HG03520 (cell line): ENCODE data around the gene LAMB1.
"Not testable (repeated sequence)": the region's sequence is repeated elsewhere in the genome, so short reads cannot be mapped to it uniquely, and the experiment has no call there.

Experiments
- ATAC-seq: cut with Tn5 transposase; IDR thresholded peaks from one replicate; pipeline ENCODE4 v1.9.1; 2021; ENCODE audit warnings: mild to moderate bottlenecking, moderate library complexity; ENCODE audit not compliant: unreplicated experiment

LAMB1 gene

DNA sequence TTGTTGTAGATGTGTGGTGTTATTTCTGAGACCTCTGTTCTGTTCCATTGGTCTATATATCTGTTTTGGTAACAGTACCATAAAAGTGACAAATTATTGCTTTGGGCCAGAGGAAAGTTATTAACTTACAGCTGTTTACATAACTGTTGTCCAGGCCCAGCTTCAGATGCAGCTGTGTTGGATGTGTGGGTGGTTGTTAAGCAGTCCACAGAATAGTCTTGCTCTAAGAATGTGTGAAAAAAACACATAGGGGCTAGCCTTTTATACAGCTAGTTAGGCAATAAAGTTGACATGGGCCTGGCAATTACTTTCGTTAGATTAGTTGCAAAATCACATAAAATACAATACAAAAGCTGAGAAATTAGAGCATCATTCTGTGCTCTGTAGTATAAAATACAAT, 80.1 kb downstream of the LAMB1 start:
- no peak for ATAC-seq

DNA sequence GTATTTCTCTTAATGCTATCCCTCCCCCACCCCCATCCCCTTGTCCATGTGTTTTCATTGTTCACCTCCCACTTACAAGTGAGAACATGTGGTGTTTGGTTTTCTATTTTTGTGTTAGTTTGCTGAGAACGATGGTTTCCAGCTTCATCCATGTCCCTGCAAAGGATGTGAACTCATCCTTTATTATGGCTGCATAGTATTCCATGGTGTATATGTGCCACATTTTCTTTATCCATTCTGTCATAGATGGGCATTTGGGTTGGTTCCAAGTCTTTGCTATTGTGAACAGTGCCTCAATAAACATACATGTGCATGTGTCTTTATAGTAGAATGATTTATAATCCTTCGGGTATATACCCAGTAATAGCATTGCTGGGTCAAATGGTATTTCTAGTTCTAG, 81.1 kb downstream of the LAMB1 start:
- not testable (repeated sequence) for ATAC-seq

DNA sequence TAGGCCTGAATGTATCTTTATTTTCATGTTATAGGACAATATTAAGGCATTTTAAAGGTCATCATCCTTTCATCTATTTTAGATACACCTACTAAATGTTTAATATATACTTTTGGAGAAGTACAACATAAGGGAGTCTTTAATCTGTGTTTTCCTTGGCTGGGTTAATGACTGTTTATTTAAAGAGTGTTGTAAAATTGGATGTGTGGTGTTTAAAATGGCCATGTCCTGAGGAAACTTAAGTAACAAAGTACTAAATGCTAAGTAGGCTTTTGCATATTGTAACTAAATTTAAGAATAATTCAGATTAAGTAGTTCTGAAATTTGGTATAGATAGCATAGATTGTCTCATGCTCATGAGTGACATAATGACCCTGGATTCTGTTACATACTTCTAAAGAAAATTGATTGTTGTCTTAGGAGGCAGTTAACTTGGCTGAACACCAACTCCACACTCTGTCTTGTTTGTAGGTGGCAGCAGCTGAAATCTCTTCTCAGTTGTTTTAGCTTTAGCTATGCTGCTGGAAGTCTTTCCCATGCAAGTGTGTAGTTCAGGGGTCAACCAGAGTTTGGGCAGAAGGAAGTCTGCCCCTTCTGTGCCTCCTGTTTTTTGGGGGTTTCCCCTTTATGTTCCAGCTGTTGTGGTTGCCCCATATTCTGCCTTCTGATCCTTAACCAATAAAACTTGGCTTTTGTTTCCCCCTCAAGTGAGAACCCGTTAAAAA, 82.8 kb downstream of the LAMB1 start:
- no peak for ATAC-seq

DNA sequence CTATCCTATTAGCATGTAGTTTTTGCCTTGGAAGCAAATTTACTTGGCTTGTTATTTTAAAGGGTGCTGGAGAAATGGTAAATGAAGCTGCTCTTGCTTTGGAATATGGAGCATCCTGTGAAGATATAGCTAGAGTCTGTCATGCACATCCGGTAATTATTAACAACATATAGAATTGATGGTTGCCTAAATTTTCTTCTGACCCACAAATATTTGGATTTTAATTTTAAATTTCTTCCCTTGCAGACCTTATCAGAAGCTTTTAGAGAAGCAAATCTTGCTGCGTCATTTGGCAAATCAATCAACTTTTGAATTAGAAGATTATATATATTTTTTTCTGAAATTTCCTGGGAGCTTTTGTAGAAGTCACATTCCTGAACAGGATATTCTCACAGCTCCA, 84.0 kb downstream of the LAMB1 start:
- no peak for ATAC-seq

DNA sequence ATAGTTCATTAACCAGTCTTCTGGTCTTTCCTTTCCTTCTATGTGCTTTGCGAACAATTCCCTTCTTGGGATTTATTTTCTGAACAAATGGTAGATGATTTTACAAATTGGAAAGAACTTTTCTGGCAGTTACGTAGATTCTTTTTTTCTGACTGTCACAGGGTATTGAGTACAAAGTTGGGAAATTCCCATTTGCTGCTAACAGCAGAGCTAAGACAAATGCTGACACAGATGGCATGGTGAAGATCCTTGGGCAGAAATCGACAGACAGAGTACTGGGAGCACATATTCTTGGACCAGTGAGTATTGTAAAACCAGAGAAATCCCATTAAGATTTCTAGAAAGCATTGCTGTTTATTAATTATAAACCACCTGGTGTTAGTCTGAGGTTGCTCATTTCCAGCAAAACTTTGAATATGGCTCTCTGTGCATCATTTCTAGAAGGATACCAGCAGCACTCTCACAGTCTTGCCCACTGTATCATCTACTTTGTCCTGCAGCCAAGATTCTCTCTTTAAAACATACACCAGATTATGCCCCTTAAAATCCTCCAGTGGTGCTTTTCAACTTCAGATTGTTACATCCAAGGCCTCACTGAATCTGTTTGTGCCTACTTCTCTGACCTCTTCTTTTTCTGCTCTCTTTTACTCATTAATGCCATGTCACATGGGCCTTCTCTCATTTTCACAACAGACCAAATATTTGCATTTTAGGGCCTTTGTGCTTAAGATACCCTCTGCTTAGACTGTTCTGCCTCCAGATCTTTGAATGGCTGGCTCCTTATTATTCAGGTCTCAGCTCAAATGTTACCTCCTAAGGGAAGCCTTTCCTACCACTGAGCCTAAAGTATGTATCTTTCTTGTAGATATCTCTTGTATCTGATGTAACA, 85.0 kb downstream of the LAMB1 start:
- peak; percentile 79 for ATAC-seq

DNA sequence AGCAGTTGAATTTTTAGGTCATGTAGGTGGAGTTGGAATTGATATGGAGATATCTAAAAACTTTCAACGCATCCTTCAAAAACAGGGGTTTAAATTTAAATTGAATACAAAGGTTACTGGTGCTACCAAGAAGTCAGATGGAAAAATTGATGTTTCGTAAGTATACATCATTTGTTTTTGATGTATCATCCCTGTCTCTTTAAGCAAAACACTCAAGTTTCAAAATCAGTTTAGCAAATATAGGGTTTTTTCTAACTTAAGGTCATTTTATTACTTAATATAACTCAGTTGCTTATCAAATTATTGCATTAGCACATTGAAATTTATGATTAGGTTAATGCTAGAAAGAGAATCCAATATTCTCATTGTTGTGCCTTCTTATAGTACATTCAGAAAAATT, 87.4 kb downstream of the LAMB1 start:
- ATAC-seq, result no peak

DNA sequence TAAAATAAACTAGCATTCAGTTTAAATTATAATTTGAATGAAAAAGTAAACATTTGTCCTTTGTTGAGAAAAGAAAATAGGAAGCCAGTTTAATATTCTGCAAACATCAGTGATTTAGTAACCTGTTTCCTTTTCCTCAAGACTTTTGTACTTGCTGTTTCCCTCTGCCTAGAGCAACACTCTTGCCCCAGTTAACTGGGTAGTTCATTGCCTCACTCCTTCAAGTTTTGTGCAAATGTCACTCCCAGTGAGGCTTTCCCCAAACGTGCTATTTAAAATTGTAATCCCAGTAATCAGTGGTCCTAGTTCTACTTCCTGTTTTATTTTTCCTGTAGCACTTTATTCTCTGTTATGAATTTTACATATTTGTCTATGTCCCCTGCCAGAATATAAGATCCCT, 88.1 kb downstream of the LAMB1 start:
- no peak for ATAC-seq

DNA sequence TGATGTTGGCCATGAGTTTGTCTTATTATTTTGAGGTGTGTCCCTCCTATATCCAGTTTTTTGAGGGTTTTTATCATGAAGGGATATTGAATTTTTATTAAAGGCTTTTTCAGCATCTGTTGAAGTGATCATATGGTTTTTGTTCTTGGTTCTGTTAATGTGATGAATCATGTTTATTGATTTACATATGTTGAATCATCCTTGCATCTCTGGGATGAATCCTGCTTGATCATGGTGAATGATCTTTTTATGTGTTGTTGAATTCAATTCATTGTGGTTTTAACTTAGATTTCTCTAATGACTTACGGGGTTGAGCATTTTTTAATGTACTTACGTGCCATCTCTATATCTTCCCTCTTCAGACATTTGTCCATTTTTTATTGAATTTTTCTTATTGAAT, 89.1 kb downstream of the LAMB1 start:
- ATAC-seq, result no peak

DNA sequence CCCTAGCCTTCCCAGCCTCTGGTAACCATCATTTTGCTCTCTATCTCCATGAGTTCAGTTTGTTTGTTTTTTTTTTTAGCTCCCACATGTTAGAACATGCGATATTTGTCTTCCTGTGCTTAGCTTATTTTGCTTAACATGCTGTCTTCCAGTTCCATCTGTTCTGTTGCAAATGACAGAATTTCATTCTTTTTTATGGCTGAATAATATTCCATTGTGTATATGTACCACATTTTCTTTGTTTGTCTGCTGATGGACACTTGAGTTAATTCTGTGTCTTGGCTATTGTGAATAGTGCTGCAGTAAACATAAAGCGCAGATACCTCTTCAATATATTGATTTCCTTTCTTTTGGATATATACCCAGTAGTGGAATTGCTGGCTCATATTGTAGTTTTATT, 91.0 kb downstream of the LAMB1 start:
- ATAC-seq, result no peak

DNA sequence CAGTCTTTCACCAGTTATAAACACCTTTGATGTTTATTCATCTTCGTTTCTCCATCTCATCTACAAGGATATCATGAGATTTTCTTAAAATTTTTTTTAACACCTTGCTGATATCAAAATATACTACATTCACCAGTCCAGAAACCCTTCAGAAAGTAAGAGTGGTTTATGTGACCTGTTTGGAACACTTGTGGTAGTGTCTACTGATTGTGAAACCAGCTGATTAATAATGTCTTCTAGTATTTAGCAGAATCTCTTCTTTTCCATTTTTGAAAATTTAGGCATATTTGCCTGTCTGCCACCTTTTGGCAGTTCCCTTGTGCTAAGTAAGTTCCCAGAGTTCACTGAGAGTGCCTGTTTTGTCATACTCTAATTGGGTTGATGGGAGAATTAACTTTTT, 93.5 kb downstream of the LAMB1 start:
- no peak for ATAC-seq

DNA sequence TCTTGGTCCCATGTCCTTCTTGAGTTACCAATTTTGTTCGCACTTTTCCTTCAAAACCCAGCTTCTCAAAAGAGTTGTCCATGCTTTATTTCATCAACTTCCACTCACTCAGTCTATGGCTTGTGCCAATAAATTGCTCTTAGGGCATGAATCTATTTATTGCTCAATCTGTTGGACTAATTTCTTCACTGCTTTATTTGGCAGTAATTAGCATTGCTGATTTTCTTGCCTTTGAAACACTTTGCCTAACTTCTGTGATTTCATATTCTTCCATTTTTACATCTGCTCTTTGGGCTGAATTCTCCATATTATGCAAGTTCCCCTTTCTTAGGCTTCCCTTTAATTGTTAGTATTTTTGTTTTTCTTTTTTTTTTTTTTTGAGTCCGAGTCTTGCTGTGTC, 95.2 kb downstream of the LAMB1 start:
- no peak for ATAC-seq

DNA sequence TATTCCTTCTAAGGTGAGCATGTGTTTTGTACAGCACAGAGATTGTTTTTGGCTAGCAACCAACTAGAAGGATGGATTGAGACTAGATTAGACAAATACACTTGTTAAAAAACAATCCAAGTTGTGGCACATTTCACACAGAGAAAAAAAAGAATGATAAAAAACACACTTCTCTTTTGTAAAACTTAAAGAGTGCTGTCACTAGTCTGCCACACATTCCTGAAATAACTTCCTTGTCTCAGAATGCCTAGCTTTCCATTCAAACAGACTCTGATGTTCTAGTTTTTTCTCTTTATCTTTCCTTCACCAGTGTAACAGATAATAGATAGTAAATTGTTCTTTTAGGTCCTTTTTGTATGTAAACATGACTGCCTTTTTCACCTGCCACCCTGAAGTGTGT, 100.6 kb downstream of the LAMB1 start:
- no peak for ATAC-seq

DNA sequence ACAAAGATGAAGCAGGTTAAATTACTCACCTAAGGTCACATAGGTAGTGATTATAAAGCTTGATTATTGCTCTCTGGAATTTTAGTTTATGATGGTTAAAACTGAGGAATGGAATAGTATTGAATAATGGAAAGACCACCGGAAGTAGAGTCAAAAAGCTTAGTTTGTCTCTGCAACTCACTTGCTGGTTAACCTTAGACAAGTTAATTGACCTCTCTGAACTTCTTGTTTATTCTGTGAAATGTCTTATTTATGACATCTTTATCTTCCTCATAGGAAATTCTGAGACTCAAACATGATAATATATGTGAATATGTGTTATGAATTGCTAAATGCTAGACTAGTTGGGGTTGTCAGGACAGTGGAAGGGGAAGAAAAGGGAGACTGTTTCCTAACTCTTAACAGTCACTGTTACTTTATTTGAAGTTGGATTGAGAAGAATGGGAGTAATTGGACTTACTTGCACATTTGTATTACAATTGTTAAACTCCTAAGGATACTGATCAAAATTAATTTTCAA, 102.4 kb downstream of the LAMB1 start:
- no peak for ATAC-seq

DNA sequence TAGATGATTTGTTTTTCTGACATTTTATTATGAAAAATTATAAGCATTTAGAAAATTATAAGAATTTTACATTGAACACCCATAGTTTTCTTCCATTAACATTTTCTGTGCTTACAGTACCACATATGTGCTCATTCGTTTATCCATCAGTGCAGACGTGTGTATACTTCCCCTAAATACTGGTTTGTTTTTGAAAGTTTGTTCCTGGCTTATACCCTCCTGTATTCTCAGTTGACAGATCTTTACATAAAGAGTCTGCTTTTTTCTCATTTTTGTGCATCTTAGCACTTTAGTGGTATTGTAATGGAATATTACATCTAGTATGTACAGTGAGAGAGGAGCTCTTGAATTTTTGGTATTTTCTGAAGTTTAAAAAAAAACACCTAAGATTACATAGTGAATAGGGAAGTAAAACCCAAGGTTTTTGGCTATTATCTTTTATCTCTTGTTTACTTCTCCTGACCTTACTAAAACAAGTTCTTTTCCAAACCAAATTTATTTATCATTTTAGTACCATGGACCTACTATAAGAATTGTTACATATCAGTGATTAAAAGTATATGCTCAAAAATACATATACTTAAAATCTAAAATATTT, 103.9 kb downstream of the LAMB1 start:
- no peak for ATAC-seq

DNA sequence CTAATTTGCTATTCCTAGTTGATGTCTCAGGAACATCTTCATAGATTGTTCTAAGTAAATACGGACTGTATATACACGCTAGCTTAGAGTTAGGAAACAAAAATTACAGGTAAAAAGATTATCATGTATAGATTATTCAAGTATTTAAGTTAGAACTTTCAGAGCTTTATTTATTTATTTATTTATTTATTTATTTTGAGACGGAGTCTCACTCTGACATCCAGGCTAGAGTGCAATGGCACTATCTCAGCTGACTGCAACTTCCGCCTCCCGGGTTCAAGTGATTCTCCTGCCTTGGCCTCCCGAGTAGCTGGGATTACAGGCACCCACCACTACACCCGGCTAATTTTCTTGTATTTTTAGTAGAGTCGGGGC, 110.6 kb downstream of the LAMB1 start:
- not testable (repeated sequence) for ATAC-seq

DNA sequence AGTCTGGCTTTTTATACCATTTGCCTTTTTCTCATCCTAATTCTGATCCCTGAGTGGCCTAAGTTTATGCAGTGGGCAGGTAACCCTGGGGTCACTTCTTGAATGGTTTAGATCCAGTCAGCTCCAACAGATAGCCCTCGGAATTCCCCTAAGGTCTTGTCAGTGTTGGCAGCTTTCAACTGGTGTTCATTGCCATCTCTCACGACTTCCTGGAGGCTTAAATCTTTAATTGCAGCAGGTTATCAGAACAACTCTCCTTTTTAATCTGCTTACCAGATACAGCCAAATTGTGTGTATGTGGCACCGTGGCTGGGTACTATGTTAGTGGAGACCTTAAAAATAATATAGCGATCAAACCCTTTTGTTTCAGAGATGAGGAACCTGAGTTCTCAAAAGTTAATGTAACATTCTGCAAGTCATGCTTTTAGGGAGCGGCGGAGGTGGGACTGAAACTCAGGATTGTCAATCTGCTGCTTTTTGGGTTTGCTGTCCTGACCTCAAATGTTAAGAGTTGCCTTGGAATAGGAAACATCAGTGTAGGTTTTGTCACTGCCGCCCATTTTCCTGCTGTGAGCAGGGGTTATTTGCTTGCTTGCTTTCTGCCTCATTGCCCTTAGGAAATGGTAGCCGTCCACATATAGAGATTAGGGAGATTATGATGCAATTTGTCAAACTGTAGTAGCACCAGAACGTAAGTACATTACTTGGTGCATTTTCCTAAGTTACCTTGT, 111.2 kb downstream of the LAMB1 start:
- peak; percentile 13 for ATAC-seq

DNA sequence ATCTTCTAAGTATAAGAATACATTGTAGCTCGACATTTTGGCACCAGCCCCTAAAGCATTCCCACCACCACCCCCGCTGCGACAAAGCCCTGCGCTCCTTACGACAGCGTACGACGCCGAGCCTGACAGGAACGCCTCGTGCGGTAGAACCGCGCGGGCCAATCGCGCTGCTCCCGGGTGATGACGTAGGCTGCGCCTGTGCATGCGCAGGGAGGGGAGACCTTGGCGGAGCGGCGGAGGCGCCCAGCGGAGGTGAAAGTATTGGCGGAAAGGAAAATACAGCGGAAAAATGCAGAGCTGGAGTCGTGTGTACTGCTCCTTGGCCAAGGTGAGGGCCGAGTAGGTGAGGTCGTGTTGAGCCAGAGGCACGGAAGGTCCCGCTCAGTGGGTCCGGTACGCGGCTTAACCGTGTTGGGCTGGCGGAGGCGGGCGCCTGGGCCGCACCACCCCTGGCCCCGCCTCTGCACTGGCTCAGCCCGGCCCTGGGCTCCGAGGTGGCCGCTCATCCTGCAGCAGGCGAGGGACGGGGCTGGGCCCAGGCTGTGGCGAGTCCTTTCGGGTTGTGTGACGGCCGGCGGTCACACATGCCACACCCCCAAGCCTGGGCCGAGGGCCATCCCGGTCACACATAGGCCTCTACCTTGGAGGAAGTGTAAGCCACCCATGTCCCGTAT, 111.9 kb downstream of the LAMB1 start, which contains the start of gene DLD:
Gene DLD, plus strand, starts transcription at position 222 of the 674 bp plus-strand sequence. Its CDS starts 68 bp downstream, at position 290.
- ATAC-seq, result peak; percentile 99

DNA sequence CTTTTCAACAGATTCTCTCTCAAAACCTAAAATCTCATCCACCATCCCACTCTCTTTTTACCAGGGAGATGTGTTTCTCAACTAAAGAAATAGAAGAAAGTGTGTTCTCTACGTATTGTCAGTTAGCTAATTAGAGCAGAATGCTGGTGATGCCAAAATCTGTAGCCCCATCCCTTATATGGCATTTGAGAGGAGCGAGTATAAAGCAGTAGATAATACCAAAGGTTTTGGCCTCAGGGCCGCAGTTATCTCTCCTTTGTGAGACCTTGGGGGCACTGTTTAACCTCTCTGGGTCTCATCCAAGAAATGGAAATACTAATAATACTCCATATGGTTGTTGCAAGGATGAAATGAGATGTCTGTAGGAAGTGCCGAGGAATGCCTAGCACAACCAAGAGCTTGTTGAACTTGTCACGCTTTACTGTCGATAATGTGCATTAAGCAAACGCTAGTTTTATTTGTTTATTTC, 112.4 kb downstream of the LAMB1 start:
- peak; percentile 1 for ATAC-seq

DNA sequence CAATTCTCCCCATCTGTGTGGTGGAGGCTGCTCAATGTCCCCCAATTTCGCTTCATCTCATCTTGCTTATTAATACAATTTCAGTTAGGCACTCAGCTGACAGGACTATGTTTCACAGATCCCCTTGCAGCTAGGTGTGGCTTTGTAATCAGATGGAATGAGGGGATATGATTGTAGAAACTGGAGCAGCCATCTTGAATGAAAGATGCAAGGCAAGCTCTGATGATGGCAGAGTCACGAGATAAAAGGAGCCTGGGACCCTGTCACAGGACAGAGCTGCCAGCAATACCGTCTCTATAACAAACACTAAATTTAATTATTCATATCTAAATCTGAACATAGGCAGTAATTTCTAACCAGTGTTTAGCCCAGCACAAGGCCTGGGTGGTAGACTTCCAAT, 113.0 kb downstream of the LAMB1 start:
- ATAC-seq, result no peak

DNA sequence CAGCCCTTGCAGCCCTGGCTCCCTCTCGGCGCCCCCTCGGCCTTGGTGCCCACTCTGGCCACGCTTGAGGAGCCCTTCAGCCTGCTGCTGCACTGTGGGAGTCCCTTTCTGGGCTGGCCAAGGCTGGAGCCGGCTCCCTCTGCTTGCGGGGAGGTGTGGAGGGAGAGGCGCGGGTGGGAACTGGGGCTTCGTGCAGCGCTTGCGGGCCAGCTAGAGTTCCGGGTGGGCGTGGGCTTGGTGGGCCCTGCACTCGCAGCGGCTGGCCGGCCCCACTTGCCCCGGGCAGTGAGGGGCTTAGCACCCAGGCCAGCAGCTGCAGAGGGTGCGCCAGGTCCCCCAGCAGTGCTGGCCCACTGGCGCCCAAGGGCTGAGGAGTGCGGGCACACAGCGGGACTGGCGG, 115.1 kb downstream of the LAMB1 start:
- not testable (repeated sequence) for ATAC-seq
